DND-41 (cell line): ENCODE measurements around the gene DAD1.

Source experiments
- ATAC-seq: fragments of 200-7000 bp; cut with Tn5 transposase; 3 replicates; pipeline ENCODE4 v1.9.1; 2021; ENCODE audit warnings: low read depth; ENCODE audit not compliant: insufficient read depth
- DNase-seq: peaks from one replicate; pipeline ENCODE4 v3.0.0-alpha.2; 2020
- H2AFZ ChIP-seq: 2 replicates; pipeline ENCODE4 v1.6.0; 2012; ENCODE audit warnings: low read depth, low read length
- H3K27ac ChIP-seq: 2 replicates; pipeline ENCODE4 v1.5.1; 2012; ENCODE audit warnings: low read length, inconsistent platforms
- H3K27me3 ChIP-seq: fragments of 200-600 bp; sonication (generic); 2 replicates; pipeline ENCODE4 v1.6.0; 2012; ENCODE audit warnings: low read length, mild to moderate bottlenecking, inconsistent platforms; ENCODE audit not compliant: insufficient read depth, poor library complexity
- H3K36me3 ChIP-seq: 2 replicates; pipeline ENCODE4 v1.5.1; 2012; ENCODE audit warnings: low read length, inconsistent platforms; ENCODE audit not compliant: insufficient read depth
- H3K4me1 ChIP-seq: 2 replicates; pipeline ENCODE4 v1.5.1; 2012; ENCODE audit warnings: mild to moderate bottlenecking, low read length; ENCODE audit not compliant: insufficient read depth
- H3K4me2 ChIP-seq: 2 replicates; pipeline ENCODE4 v1.6.0; 2012; ENCODE audit warnings: mild to moderate bottlenecking, moderate library complexity, low read length, inconsistent platforms; ENCODE audit not compliant: insufficient read depth
- H3K4me3 ChIP-seq, 2 experiments: fragments of 200-600 bp in 1 of 2; shearing (Covaris generic) in 1 of 2; 2 replicates each; pipeline ENCODE4 v1.5.1; 2012 to 2016; ENCODE audit warnings: inconsistent platforms in 2 of 2, low read length in 2 of 2, mild to moderate bottlenecking in 2 of 2, low read depth in 1 of 2, moderate library complexity in 1 of 2
- H3K79me2 ChIP-seq: 2 replicates; pipeline ENCODE4 v1.6.0; 2012; ENCODE audit warnings: low read length, inconsistent platforms; ENCODE audit not compliant: insufficient read depth
- H3K9ac ChIP-seq: 2 replicates; pipeline ENCODE4 v1.6.0; 2012; ENCODE audit warnings: low read depth, mild to moderate bottlenecking, inconsistent platforms, low read length, moderate library complexity
- H3K9me3 ChIP-seq: 2 replicates; pipeline ENCODE4 v1.5.1; 2012; ENCODE audit warnings: low read length, moderate library complexity, mild to moderate bottlenecking, inconsistent platforms; ENCODE audit not compliant: insufficient read depth, severe bottlenecking
- H4K20me1 ChIP-seq: 2 replicates; pipeline ENCODE4 v1.6.0; 2012; ENCODE audit warnings: low read length; ENCODE audit not compliant: insufficient read depth
- EZH2 ChIP-seq: IDR thresholded peaks from 3 replicates; pipeline ENCODE4 v1.6.1; 2012; ENCODE audit warnings: borderline replicate concordance, low read depth, mild to moderate bottlenecking, moderate library complexity, low read length, inconsistent platforms; ENCODE audit not compliant: severe bottlenecking
- TF ChIP-seq, protein P1 (sequence below): IDR thresholded peaks from 2 replicates; pipeline ENCODE4 v1.5.1; 2012; ENCODE audit warnings: borderline replicate concordance, low read length, moderate library complexity, mild to moderate bottlenecking; ENCODE audit not compliant: poor library complexity, severe bottlenecking; ENCODE audit errors: extremely low read depth

DAD1 gene

DNA sequence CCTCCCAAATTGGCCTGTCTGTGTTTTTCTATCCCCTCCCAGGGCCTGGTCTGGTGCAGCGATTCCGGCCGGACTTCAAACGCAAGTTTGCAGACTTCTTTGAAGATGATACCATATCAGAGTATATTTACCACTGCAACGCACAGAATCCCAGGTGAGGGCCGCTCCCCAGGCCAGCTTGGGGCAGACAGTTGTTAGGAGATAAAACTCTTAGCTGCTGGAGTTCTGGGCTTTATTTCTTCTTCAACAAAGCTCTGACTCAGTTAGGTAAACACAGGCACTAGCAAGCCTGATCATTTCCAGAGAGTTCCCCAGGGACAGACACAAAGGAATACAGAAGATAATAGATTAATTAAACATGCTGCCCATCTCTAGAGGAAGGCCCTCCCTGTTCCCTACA is 17.4 kb upstream of the DAD1 start:
- DNase-seq: no peak

DNA sequence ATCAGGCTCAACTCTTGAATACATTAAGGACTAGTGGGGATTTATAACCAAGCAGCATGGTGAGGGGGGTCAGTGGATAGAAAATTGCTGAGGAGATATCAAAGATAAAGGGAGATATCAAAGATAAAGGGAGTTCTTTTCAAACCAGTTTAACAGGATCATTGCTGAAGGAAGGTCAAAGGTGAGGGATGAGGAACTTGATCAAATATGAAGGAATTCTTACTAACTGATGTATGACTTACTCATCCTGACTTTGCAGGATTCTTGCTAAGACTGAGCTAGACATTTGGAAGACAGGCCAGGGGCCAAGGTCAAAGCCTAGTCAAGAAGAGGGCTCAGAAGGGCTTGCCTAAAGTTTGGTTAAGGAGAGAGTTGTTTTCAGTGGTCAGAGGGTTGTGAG is 13.8 kb upstream of the DAD1 start:
- Histone ChIP-seq H3K27ac (no peak overlapping the region), H2AFZ (no peak overlapping the region), H3K4me2 (no peak overlapping the region), H3K9ac (no peak overlapping the region), H3K4me3 (no peak overlapping the region), H3K79me2 (no peaks in the 10 kb centered on the region), H3K36me3 (no peaks in the 10 kb centered on the region), H4K20me1 (no peaks in the 10 kb centered on the region; the same call in 1 of the 2 replicates), H3K27me3 (peaks cover 54% of the 10 kb centered on the region), H3K4me1 (peaks cover 11% of the 10 kb centered on the region), H3K9me3 (no peaks in the 10 kb centered on the region)
- TF ChIP-seq, protein P1, sequence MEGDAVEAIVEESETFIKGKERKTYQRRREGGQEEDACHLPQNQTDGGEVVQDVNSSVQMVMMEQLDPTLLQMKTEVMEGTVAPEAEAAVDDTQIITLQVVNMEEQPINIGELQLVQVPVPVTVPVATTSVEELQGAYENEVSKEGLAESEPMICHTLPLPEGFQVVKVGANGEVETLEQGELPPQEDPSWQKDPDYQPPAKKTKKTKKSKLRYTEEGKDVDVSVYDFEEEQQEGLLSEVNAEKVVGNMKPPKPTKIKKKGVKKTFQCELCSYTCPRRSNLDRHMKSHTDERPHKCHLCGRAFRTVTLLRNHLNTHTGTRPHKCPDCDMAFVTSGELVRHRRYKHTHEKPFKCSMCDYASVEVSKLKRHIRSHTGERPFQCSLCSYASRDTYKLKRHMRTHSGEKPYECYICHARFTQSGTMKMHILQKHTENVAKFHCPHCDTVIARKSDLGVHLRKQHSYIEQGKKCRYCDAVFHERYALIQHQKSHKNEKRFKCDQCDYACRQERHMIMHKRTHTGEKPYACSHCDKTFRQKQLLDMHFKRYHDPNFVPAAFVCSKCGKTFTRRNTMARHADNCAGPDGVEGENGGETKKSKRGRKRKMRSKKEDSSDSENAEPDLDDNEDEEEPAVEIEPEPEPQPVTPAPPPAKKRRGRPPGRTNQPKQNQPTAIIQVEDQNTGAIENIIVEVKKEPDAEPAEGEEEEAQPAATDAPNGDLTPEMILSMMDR: no peak
- no peak for TF ChIP-seq EZH2
- DNase-seq (no peak), ATAC-seq (no peak)

More for the DNA sequence above, 17.4 kb upstream of the DAD1 start:
- no peak overlapping the region for H3K9ac ChIP-seq
- H3K9me3 ChIP-seq: no peaks in the 10 kb centered on the region
- TF ChIP-seq, protein P1: no peak
- TF ChIP-seq EZH2: no peak
- ATAC-seq: no peak
- H3K36me3 ChIP-seq: no peaks in the 10 kb centered on the region
- no peaks in the 10 kb centered on the region; the same call in 1 of the 2 replicates for H4K20me1 ChIP-seq
- H3K4me2 ChIP-seq: no peak overlapping the region
- H2AFZ ChIP-seq: no peak overlapping the region
- peaks cover 24% of the 10 kb centered on the region for H3K27me3 ChIP-seq
- H3K4me3 ChIP-seq: no peak overlapping the region
- no peak overlapping the region for H3K27ac ChIP-seq
- no peaks in the 10 kb centered on the region for H3K79me2 ChIP-seq
- H3K4me1 ChIP-seq: no peaks in the 10 kb centered on the region

DNA sequence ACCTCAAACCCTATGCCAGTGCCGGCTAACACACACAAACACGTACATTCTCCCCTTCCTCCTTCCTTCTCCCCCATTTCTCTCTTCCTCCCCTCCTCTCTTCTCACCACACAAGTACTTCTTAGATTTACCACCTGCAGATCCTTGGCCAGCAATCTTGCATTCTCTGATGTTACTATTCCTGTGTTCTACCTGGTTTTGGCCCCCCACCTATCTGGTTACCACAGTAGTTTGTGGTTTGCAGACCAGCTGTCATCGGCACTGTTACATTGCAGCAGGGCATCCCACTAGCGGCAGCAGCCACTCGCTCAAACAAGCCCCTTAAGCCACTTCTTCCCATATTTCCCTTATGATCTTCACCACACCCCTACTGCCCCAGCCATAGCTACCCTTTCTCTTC is 13.0 kb upstream of the DAD1 start:
- no peak for ATAC-seq
- Histone ChIP-seq H2AFZ (no peak overlapping the region), H3K9ac (no peak overlapping the region), H3K27ac (no peak overlapping the region), H4K20me1 (no peaks in the 10 kb centered on the region), H3K4me3 (no peak overlapping the region), H3K27me3 (peaks cover 59% of the 10 kb centered on the region), H3K4me1 (peaks cover 13% of the 10 kb centered on the region), H3K36me3 (no peaks in the 10 kb centered on the region), H3K4me2 (no peak overlapping the region), H3K79me2 (no peaks in the 10 kb centered on the region), H3K9me3 (no peaks in the 10 kb centered on the region)
- DNase-seq: no peak
- no peak for TF ChIP-seq EZH2
- TF ChIP-seq, protein P1: no peak

DNA sequence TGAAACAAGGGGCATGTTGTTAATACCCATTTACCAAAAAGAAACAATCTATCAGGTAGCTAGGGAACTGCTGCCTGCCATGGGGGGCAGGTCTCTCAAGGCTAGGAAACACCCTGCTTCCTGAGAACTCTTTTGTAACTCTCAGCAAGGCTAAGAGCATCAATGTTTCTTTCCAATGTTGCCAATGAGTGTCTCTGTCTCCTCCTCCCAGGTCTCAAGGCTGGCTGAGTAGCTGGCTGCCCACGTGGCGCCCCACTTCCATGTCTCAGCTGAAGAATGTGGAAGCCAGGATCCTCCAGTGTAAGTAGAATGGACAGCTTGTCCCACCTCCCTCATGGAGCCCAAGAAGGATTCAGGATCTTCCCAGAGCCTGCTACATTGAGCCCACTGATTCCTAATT is 12.4 kb upstream of the DAD1 start:
- Histone ChIP-seq H3K79me2 (no peaks in the 10 kb centered on the region), H3K4me2 (no peak overlapping the region), H3K27me3 (peaks cover 65% of the 10 kb centered on the region), H3K36me3 (no peaks in the 10 kb centered on the region), H3K9me3 (no peaks in the 10 kb centered on the region), H3K4me1 (peaks cover 13% of the 10 kb centered on the region), H3K27ac (no peak overlapping the region), H3K9ac (no peak overlapping the region), H4K20me1 (no peaks in the 10 kb centered on the region), H2AFZ (no peak overlapping the region), H3K4me3 (no peak overlapping the region)
- TF ChIP-seq, protein P1: no peak
- no peak for TF ChIP-seq EZH2
- DNase-seq (no peak), ATAC-seq (no peak)
